Uterus (tissue), 4 donors: ENCODE measurements around the gene TLCD3A. TPM values are rescaled to one million over a fixed set of nuclear protein-coding genes. Genes with fewer than 3 reads are reported as not detected.

ENCODE experiments used
- DNase-seq, 2 donors: peaks; one replicate each; pipeline ENCODE4 v3.0.0-alpha.2; 2019 to 2020
- H3K27ac ChIP-seq, 2 donors: fragments of 200-600 bp; sonication (generic); 1 replicate in 1 of 2; 2 replicates in 1 of 2; pipeline ENCODE4 v1.5.1; 2016 to 2018
- H3K27me3 ChIP-seq, 2 donors: fragments of 200-600 bp; sonication (generic); one replicate each; pipeline ENCODE4 v1.5.1; 2018 to 2019; ENCODE audit warnings: control low read depth in 1 of 2
- H3K36me3 ChIP-seq, 2 donors: fragments of 200-600 bp; sonication (generic); one replicate each; pipeline ENCODE4 v1.5.1; 2019; ENCODE audit warnings: control low read depth in 1 of 2
- H3K4me1 ChIP-seq, 2 donors: fragments of 200-600 bp; sonication (generic); one replicate each; pipeline ENCODE4 v1.5.1; 2018 to 2019; ENCODE audit warnings: control low read depth in 1 of 2
- H3K4me3 ChIP-seq, 2 donors: fragments of 200-600 bp; sonication (generic); 1 replicate in 1 of 2; 2 replicates in 1 of 2; pipeline ENCODE4 v1.5.1; 2018 to 2019; ENCODE audit warnings: mild to moderate bottlenecking in 1 of 2
- H3K9me3 ChIP-seq, 2 donors: fragments of 200-600 bp; sonication (generic); one replicate each; pipeline ENCODE4 v1.5.1; 2019; ENCODE audit warnings: control low read depth in 1 of 2
- CTCF ChIP-seq, 4 experiments: fragments of 200-600 bp in 2 of 4; fragments of 450-650 bp in 2 of 4; sonication (generic) in 2 of 4; IDR thresholded peaks; one replicate each; pipeline ENCODE4 v1.5.1; 2016 to 2019; ENCODE audit warnings: antibody characterized with exemption in 4 of 4, mild to moderate bottlenecking in 2 of 4, moderate library complexity in 1 of 4
- POLR2A ChIP-seq, 2 donors: fragments of 450-650 bp; IDR thresholded peaks; one replicate each; pipeline ENCODE4 v1.6.1; 2016; ENCODE audit warnings: antibody characterized with exemption in 2 of 2, mild to moderate bottlenecking in 1 of 2, moderate library complexity in 1 of 2
- intact Hi-C: fragments of 100-400 bp; cut with DNase I; formaldehyde crosslinking; loops from one replicate; pipeline ENCODE4 v1.15.1; 2023; ENCODE audit warnings: low total_unique reads
- total RNA-seq, 4 donors: library from RNA; depleted of rRNA in 3 of 4; stranded (reverse); fragments of >200 nt in 3 of 4; gene quantifications; one replicate each; pipeline versions ENCODE4 v1.1.0 to v1.2.4, GENCODE V29; 2014 to 2023
- donor health status: DM: yes; HTN: yes; CAD: no.

The TLCD3A gene
- total RNA-seq, 4 donors from 2014 or later: 3.2 to 19.6 (median 15.6) TPM; not detected in 1

DNA sequence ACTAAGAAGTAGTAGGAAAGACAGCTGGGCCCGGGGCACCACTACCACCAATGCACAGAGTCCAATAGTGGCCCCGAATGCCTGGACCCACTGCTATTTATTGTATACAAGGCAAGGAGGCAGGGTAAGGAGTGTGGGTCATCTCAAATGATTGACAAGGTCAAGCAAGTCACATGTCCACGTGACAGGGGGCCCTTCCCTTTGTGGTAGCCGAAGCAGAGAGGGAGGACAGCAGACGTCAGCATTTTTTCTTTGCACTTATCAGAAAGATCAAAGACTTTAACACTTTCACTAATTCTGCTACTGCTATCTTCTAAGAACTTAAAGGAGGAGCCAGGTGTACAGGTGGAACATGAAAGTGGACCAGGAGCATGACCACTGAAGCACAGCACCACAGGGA lies 24.3 kb upstream of the TLCD3A start:
- no peak for TF ChIP-seq POLR2A (IDR thresholded peaks at IDR 0.05)
- Histone ChIP-seq H3K9me3 (no peaks in the 10 kb centered on the region), H3K27ac (no peak overlapping the region), H3K36me3 (no peaks in the 10 kb centered on the region), H3K4me3 (no peak overlapping the region), H3K27me3 (no peaks in the 10 kb centered on the region), H3K4me1 (no peaks in the 10 kb centered on the region)
- DNase-seq: no peak
- intact Hi-C loops: no loop called here

- Histone ChIP-seq H3K27me3 (no peaks in the 10 kb centered on the region), H3K27ac (no peak overlapping the region), H3K4me3 (no peak overlapping the region), H3K4me1 (peaks cover 0 to 4% of the 10 kb centered on the region in 2 donors), H3K36me3 (no peaks in the 10 kb centered on the region), H3K9me3 (no peaks in the 10 kb centered on the region)
- intact Hi-C loops: no loop called here
- TF ChIP-seq POLR2A (IDR thresholded peaks at IDR 0.05): no peak
- TF ChIP-seq CTCF (IDR thresholded peaks at IDR 0.05): no peak
- DNase-seq: no peak
Observed at GRCh38 chr17:718075-718474, 14.3 kb upstream of the TLCD3A start.

GRCh38 chr17:720706-721539 lies 11.5 kb upstream of the TLCD3A start:
- TF ChIP-seq CTCF (IDR thresholded peaks at IDR 0.05) (no peak), POLR2A (IDR thresholded peaks at IDR 0.05) (no peak)
- DNase-seq: no peak
- intact Hi-C loops: no loop called here
- no peaks in the 10 kb centered on the region for H3K27me3 ChIP-seq
- no peak overlapping the region for H3K27ac ChIP-seq
- no peaks in the 10 kb centered on the region for H3K9me3 ChIP-seq
- H3K4me1 ChIP-seq: no peaks in the 10 kb centered on the region
- H3K4me3 ChIP-seq: no peak overlapping the region
- H3K36me3 ChIP-seq: no peaks in the 10 kb centered on the region

DNA sequence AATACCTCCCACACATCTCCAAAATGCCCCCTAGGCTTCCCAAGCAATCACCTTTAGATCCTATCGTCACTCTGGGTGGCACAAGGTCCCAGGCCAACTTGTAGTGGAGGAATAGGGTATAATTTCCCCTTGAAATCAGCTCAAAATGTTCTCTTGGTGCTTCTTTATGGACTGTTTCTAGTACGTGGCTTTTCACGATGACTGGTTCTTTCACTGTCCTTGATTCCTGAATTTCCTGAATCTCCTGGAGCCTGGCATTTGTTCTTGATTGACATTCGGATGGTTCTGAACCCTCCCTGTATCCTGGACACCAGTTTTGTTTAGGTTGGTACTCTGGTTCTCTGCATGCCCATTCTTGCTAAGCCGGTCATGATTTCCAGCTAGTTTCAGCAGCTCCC lies 10.9 kb upstream of the TLCD3A start:
- H3K4me3 ChIP-seq: no peak overlapping the region
- H3K9me3 ChIP-seq: no peaks in the 10 kb centered on the region
- no peak for DNase-seq
- no peaks in the 10 kb centered on the region for H3K4me1 ChIP-seq
- H3K27me3 ChIP-seq: no peaks in the 10 kb centered on the region
- TF ChIP-seq CTCF (IDR thresholded peaks at IDR 0.05) (no peak), POLR2A (IDR thresholded peaks at IDR 0.05) (no peak)
- no peak overlapping the region for H3K27ac ChIP-seq
- intact Hi-C loops: no loop called here
- no peaks in the 10 kb centered on the region for H3K36me3 ChIP-seq

DNA sequence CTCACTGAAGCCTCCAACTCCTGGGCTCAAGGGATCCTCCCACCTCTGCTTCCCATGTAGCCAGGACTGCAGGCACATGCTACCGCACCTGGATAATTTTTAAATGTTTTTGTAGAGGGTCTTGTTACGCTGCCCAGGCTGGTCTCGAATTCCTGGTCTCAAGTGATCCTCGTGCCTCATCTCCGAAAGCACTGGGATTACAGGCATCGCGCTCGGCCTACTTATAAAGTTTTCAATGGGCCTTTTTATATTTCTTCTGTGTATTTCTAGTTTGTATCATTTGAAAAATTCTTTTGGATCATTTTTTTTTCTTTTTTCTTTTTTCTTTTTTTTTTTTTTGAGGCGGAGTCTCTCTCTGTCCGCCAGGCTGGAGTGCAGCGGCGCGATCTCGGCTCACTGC lies 7.3 kb upstream of the TLCD3A start:
- no peaks in the 10 kb centered on the region for H3K9me3 ChIP-seq
- H3K4me3 ChIP-seq: no peak overlapping the region
- no peak overlapping the region for H3K27ac ChIP-seq
- H3K27me3 ChIP-seq: no peaks in the 10 kb centered on the region
- H3K36me3 ChIP-seq: no peaks in the 10 kb centered on the region
- intact Hi-C loops: no loop called here
- DNase-seq: no peak
- H3K4me1 ChIP-seq: no peaks in the 10 kb centered on the region
- no peak for TF ChIP-seq POLR2A (IDR thresholded peaks at IDR 0.05)
- no peak for TF ChIP-seq CTCF (IDR thresholded peaks at IDR 0.05)
